ENCODE data around the gene GALNT9. TPM values are rescaled to one million over a fixed set of nuclear protein-coding genes. Genes with fewer than 3 reads are reported as not detected.

The GALNT9 gene
- total and polyA plus RNA-seq, 12 donors: 0.01 to 0.19 TPM; not detected in 10

DNA sequence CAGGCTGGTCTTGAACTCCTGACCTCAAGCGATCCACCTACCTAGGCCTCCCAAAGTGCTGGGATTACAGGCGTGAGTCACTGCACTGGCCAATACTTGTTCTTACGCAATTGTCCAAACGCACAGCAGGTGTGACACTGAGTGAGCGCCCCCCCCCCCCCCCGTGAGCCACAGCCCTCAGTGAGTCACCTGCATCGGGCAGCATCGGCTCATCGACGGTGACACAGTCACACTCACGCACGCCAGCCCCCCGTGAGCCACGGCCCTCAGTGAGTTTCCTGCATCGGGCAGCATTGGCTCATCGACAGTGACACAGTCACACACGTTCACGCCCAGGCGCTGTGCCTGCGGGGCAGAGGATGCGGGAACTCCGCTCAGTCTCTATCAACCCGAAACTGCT lies 42.5 kb downstream of the GALNT9 start:
- 79 to 85% methylated on average over 23 of the region's 23 CpGs for WGBS, 2 donors
- TF ChIP-seq, protein P1, sequence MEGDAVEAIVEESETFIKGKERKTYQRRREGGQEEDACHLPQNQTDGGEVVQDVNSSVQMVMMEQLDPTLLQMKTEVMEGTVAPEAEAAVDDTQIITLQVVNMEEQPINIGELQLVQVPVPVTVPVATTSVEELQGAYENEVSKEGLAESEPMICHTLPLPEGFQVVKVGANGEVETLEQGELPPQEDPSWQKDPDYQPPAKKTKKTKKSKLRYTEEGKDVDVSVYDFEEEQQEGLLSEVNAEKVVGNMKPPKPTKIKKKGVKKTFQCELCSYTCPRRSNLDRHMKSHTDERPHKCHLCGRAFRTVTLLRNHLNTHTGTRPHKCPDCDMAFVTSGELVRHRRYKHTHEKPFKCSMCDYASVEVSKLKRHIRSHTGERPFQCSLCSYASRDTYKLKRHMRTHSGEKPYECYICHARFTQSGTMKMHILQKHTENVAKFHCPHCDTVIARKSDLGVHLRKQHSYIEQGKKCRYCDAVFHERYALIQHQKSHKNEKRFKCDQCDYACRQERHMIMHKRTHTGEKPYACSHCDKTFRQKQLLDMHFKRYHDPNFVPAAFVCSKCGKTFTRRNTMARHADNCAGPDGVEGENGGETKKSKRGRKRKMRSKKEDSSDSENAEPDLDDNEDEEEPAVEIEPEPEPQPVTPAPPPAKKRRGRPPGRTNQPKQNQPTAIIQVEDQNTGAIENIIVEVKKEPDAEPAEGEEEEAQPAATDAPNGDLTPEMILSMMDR (IDR thresholded peaks at IDR 0.05): no peak
- DNase-seq: peak in 1 of 2 donors; percentile 3
- no peak overlapping the region for H3K27ac ChIP-seq
- ATAC-seq: no peak
- no peaks in the 10 kb centered on the region for H3K36me3 ChIP-seq
- H3K4me3 ChIP-seq: no peak overlapping the region
- H3K9me3 ChIP-seq: no peaks in the 10 kb centered on the region
- intact Hi-C loops (cut with DNase I): no loop called here
- H3K4me1 ChIP-seq: peaks cover 0 to 11% (median 5%) of the 10 kb centered on the region in 9 donors
- H3K27me3 ChIP-seq: peaks cover 0 to 78% (median 69%) of the 10 kb centered on the region in 7 donors

DNA sequence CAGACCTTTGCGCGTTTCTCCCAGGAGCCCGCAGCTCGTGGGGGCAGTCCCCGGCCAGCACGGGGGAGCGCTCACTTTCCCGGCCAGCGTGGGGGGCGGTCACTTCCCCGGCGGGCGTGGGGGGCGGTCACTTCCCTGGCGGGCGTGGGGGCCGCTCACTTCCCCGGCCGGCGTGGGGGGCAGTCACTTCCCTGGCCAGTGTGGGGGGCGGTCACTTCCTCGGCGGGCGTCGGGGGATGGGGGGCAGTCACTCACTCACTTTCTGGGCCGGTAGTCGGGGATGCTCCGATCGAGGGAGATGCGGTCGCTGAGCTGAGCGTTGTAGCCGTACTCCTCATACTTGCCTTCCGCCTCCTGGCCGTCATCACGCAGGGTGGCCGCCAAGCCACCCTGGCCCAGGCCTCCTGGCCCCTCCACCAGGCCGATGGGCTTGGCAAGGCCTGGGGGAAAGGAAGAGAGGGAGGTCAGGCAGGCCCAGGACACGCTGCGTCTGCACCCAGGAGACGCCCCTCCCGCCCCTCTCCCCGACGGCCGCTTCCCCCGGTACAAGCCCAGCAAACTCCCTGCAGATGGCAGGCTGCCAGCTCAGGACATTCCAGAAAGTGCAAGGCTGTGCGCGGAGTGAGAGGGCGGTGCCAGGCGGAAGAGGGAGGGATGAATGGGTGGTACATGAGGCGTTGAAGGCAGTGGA lies 43.3 kb downstream of the GALNT9 start:
- intact Hi-C loops (cut with DNase I): no loop called here
- no peaks in the 10 kb centered on the region for H3K36me3 ChIP-seq
- WGBS, 2 donors: 5 to 6% methylated on average over 47 to 51 of the region's 51 CpGs

DNA sequence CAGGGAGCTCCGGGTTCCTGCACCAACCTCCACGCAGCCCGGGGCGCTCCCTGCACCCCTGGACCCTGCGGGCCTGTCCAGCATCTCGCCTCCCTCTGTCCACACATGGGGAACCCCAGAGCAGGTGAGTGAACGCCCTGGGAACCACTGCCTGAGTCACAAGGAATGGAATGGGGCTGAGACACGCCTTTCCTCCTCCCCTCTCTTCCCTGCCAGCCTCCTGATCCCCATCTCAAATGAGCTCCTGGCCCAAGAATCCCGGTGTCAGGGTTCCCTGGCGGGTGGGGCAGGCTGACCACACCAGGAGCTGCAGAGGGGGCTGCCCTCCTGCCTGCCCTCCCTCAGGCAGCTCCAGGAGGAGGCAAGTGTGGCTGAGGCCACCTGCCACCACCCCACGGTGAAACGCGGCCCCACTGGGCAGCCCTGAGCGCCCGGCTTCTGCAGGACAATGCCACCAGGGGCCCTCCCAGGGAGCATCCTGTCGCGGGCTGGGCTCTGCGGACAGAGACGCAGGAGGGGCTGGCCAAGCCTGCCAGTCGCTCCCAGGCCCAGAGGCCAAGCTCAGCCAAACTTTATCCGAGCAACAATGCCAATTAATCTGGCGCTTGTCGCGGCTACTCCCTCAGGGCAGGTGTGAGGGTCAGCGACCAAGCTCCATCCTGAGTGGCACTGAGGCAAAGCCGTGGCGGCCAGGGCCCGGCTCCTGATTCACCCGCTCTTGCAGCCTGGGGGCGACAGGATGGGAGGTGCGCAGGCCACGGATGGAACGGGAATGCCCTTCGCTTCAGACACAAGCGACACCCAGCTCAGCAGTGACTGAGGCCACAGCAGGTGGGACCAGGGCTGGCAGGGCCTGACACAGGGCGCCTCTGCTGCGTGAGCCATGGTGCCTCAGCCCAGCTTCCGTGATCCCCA lies 44.3 kb downstream of the GALNT9 start:
- H3K27ac ChIP-seq: no peak overlapping the region
- intact Hi-C loops (cut with DNase I): no loop called here
- no peak overlapping the region for H3K4me3 ChIP-seq
- ATAC-seq: no peak
- H3K36me3 ChIP-seq: no peaks in the 10 kb centered on the region
- no peak for DNase-seq
- peaks cover 0 to 94% (median 85%) of the 10 kb centered on the region in 7 donors for H3K27me3 ChIP-seq
- TF ChIP-seq, protein P1 (IDR thresholded peaks at IDR 0.05): no peak
- H3K9me3 ChIP-seq: no peaks in the 10 kb centered on the region
- 50 to 67% methylated on average over 38 of the region's 38 CpGs for WGBS, 2 donors
- peaks cover 0 to 11% (median 5%) of the 10 kb centered on the region in 9 donors for H3K4me1 ChIP-seq

More for the DNA sequence above, 43.3 kb downstream of the GALNT9 start:
- peak; percentile 28 to 60 for DNase-seq
- Histone ChIP-seq H3K27me3 (peaks cover 0 to 83% (median 75%) of the 10 kb centered on the region in 7 donors), H3K27ac (no peak overlapping the region), H3K4me1 (peaks cover 0 to 11% (median 5%) of the 10 kb centered on the region in 9 donors), H3K9me3 (no peaks in the 10 kb centered on the region), H3K4me3 (peak overlapping the region in 6 of 10 donors; percentile 16 to 28 (median 22))
- TF ChIP-seq, protein P1 (IDR thresholded peaks at IDR 0.05): no peak
- ATAC-seq: peak; percentile 42 to 70 (median 56)

DNA sequence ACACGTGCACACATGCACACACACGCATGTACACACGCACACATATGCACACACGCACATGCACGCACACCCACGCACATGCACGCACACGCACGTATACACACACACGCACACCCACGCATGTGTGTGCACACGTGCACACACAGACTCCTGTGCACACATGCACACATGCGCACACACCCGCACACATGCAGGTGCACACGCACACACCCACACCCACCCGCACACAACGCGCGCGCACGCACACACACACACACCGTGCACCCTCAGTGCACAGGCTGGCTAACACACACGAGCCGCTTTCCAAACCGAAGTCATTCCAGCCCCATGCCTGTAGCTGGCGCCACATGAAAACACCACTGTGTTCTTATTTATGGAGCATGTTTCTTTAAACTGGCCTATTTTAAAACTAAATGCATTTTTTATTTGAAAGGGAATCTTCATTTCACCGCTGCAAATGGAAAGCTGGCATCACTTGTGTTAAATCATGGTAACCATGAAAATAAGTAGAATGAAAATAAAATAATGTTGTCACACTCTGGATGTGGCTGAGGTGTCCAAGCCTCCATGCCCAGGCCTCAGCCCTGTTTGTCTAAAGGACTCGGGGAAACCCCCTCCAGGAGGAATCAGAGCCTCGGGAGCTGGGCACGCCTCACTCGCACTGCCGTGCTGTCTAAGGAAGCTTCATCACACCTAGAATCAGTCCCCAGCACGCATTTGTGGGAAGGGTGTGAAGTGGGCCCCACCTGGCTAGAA lies 45.1 kb downstream of the GALNT9 start:
- ATAC-seq (no peak), DNase-seq (no peak)
- Histone ChIP-seq H3K27me3 (peaks cover 0 to 94% (median 85%) of the 10 kb centered on the region in 7 donors), H3K9me3 (no peaks in the 10 kb centered on the region), H3K4me1 (peaks cover 0 to 11% (median 5%) of the 10 kb centered on the region in 9 donors), H3K4me3 (no peak overlapping the region), H3K27ac (no peak overlapping the region), H3K36me3 (no peaks in the 10 kb centered on the region)
- WGBS, 2 donors: 72% methylated on average over 33 of the region's 33 CpGs
- TF ChIP-seq, protein P1 (IDR thresholded peaks at IDR 0.05): peak in 1 of 9 donors; percentile 9
- intact Hi-C loops (cut with DNase I): no loop called here

Measured in heart right ventricle (tissue), 16 donors.